CD14-positive monocyte (primary cell): ENCODE measurements around the gene PCDHGC3. TPM values are rescaled to one million over a fixed set of nuclear protein-coding genes. Genes with fewer than 3 reads are reported as not detected.

ENCODE experiments used
- DNase-seq, 3 donors: peaks; one replicate each; pipeline ENCODE4 v3.0.0-alpha.2; 2011 to 2022
- H2AFZ ChIP-seq: 2 replicates; pipeline ENCODE4 v1.6.0; 2012; ENCODE audit warnings: mild to moderate bottlenecking, low read depth, low read length, inconsistent platforms; ENCODE audit not compliant: insufficient read depth, poor library complexity, severe bottlenecking
- H3K27ac ChIP-seq, 2 donors: 1 replicate in 1 of 2; 2 replicates in 1 of 2; pipeline ENCODE4 v1.5.1; 2012 to 2013; ENCODE audit warnings: low read length in 2 of 2, control low read depth in 1 of 2, inconsistent platforms in 1 of 2, low read depth in 1 of 2, mild to moderate bottlenecking in 1 of 2
- H3K27me3 ChIP-seq, 2 donors: one replicate each; pipeline versions ENCODE4 v1.6.0 to v1.6.1; 2011 to 2013; ENCODE audit warnings: low read length in 2 of 2; ENCODE audit not compliant: control insufficient read depth in 2 of 2, insufficient read depth in 2 of 2
- H3K36me3 ChIP-seq, 2 donors: replicated peaks in 1 of 2; 1 replicate in 1 of 2; 2 replicates in 1 of 2; pipeline versions ENCODE4 v1.5.1 to v1.6.1; 2012 to 2013; ENCODE audit warnings: low read length in 2 of 2, control low read depth in 1 of 2, inconsistent platforms in 1 of 2, mild to moderate bottlenecking in 1 of 2; ENCODE audit not compliant: insufficient read depth in 2 of 2, control insufficient read depth in 1 of 2
- H3K4me1 ChIP-seq, 2 donors: 1 replicate in 1 of 2; 2 replicates in 1 of 2; pipeline versions ENCODE4 v1.5.1 to v1.6.1; 2012 to 2013; ENCODE audit warnings: low read length in 2 of 2, control low read depth in 1 of 2, inconsistent platforms in 1 of 2, mild to moderate bottlenecking in 1 of 2, moderate library complexity in 1 of 2; ENCODE audit not compliant: insufficient read depth in 2 of 2, control insufficient read depth in 1 of 2
- H3K4me2 ChIP-seq: replicated peaks from 2 replicates; pipeline ENCODE3; 2012; ENCODE audit warnings: low read length, moderate library complexity, mild to moderate bottlenecking; ENCODE audit not compliant: poor library complexity, severe bottlenecking; ENCODE audit errors: extremely low read depth
- H3K4me3 ChIP-seq, 3 experiments: fragments of 200-600 bp in 1 of 3; sonication (generic) in 1 of 3; replicated peaks in 1 of 3; 1 replicate in 2 of 3; 2 replicates in 1 of 3; pipeline ENCODE4 v1.5.1; 2011 to 2013; ENCODE audit warnings: low read length in 3 of 3, mild to moderate bottlenecking in 3 of 3, control low read depth in 2 of 3, low read depth in 2 of 3, inconsistent platforms in 1 of 3, moderate library complexity in 1 of 3
- H3K79me2 ChIP-seq: 2 replicates; pipeline ENCODE4 v1.6.0; 2012; ENCODE audit warnings: mild to moderate bottlenecking, control low read depth, inconsistent platforms, low read length, moderate library complexity; ENCODE audit not compliant: insufficient read depth
- H3K9ac ChIP-seq: 2 replicates; pipeline ENCODE4 v1.6.0; 2017; ENCODE audit warnings: low read length, mild to moderate bottlenecking; ENCODE audit not compliant: insufficient read depth, poor library complexity, severe bottlenecking
- H3K9me3 ChIP-seq, 2 donors: replicated peaks in 1 of 2; 1 replicate in 1 of 2; 2 replicates in 1 of 2; pipeline versions ENCODE4 v1.5.1 to v1.6.1; 2012 to 2013; ENCODE audit warnings: low read length in 2 of 2, control low read depth in 1 of 2; ENCODE audit not compliant: control insufficient read depth in 1 of 2, insufficient read depth in 1 of 2
- H4K20me1 ChIP-seq: 2 replicates; pipeline ENCODE4 v1.6.0; 2012; ENCODE audit warnings: mild to moderate bottlenecking, low read length, control low read depth, moderate library complexity; ENCODE audit not compliant: insufficient read depth
- H3K27ac Mint-ChIP-seq, 7 donors: one replicate each; pipeline ENCODE4 v1.8.0; 2020; ENCODE audit warnings: mild to moderate bottlenecking in 7 of 7, mixed read lengths in 7 of 7, moderate library complexity in 6 of 7, inconsistent platforms in 2 of 7
- H3K27me3 Mint-ChIP-seq, 3 donors: one replicate each; pipeline ENCODE4 v1.8.0; 2021 to 2022; ENCODE audit warnings: low read depth in 3 of 3, mild to moderate bottlenecking in 3 of 3, mixed read lengths in 3 of 3, moderate library complexity in 3 of 3, inconsistent platforms in 1 of 3
- H3K36me3 Mint-ChIP-seq, 2 donors: one replicate each; pipeline ENCODE4 v1.8.0; 2020; ENCODE audit warnings: mixed read lengths in 2 of 2, inconsistent platforms in 1 of 2, mild to moderate bottlenecking in 1 of 2
- H3K4me1 Mint-ChIP-seq: one replicate; pipeline ENCODE4 v1.8.0; 2020; ENCODE audit warnings: mild to moderate bottlenecking, mixed read lengths
- H3K4me3 Mint-ChIP-seq, 2 donors: one replicate each; pipeline ENCODE4 v1.8.0; 2020; ENCODE audit warnings: mild to moderate bottlenecking in 2 of 2, mixed read lengths in 2 of 2, moderate library complexity in 1 of 2
- H3K9me3 Mint-ChIP-seq, 7 donors: one replicate each; pipeline ENCODE4 v1.8.0; 2020 to 2022; ENCODE audit warnings: mixed read lengths in 7 of 7, mild to moderate bottlenecking in 6 of 7, moderate library complexity in 6 of 7, inconsistent platforms in 2 of 7
- CTCF ChIP-seq: fragments of 200-600 bp; IDR thresholded peaks from one replicate; pipeline ENCODE4 v1.8.0; 2022; ENCODE audit warnings: antibody characterized with exemption, mild to moderate bottlenecking
- whole genome bisulfite sequencing: methylation state at CpG from one replicate; pipeline ENCODE4 v1.1.5; 2013; ENCODE audit warnings: missing lambda C conversion rate; ENCODE audit not compliant: insufficient coverage; 5-methylcytosine and 5-hydroxymethylcytosine counted together
- intact Hi-C, 2 donors: fragments of 100-400 bp; cut with micrococcal nuclease; formaldehyde crosslinking; loops; one replicate each; pipeline versions ENCODE4 v1.15.0 to v1.15.1; 2023
- polyA plus RNA-seq, 3 donors: library from polyadenylated mRNA; depleted of rRNA in 1 of 3; unstranded in 2 of 3; stranded (reverse) in 1 of 3; fragments of 300-500 nt in 2 of 3; fragments of >200 nt in 1 of 3; fragmentation: Illumina TruSeq in 2 of 3; gene quantifications; 1 replicate in 2 of 3; 2 replicates in 1 of 3; pipeline ENCODE4 v1.2.3, GENCODE V29; 2012 to 2021

PCDHGC3 gene
- polyA plus RNA-seq, 3 donors, result 0.33 TPM; not detected in 2

- Histone ChIP-seq H3K9me3 (no peaks in the 10 kb centered on the region), H2AFZ (no peak overlapping the region), H3K9ac (no peak overlapping the region), H4K20me1 (peaks cover 35% of the 10 kb centered on the region), H3K79me2 (no peaks in the 10 kb centered on the region), H3K4me1 (peaks cover 39 to 55% of the 10 kb centered on the region in 2 donors), H3K36me3 (peaks cover 15 to 20% of the 10 kb centered on the region in 2 donors), H3K4me2 (no peak overlapping the region), H3K27me3 (peaks cover 0 to 10% of the 10 kb centered on the region in 2 donors), H3K4me3 (no peak overlapping the region), H3K27ac (no peak overlapping the region)
- TF ChIP-seq CTCF, result no peak
- no peak overlapping the region for H3K4me3 Mint-ChIP-seq
- DNase-seq, result no peak
- peaks cover 51% of the 10 kb centered on the region for H3K4me1 Mint-ChIP-seq
- H3K27ac Mint-ChIP-seq, result peak overlapping the region in 1 of 7 donors; percentile 45
- 96% methylated on average over 9 of the region's 14 CpGs for WGBS
- intact Hi-C loops, result no loop called here
- H3K27me3 Mint-ChIP-seq, result peaks cover 5 to 39% (median 16%) of the 10 kb centered on the region in 3 donors
- H3K9me3 Mint-ChIP-seq, result peaks cover 0 to 5% (median 0%) of the 10 kb centered on the region in 7 donors
- peaks cover 28 to 30% of the 10 kb centered on the region in 2 donors for H3K36me3 Mint-ChIP-seq
These were observed 35.3 kb downstream of the PCDHGC3 start for GRCh38 chr5:141510850-141511601.

GRCh38 chr5:141511771-141512325 is 36.1 kb downstream of the PCDHGC3 start:
- Mint-ChIP-seq H3K27me3 (peaks cover 5 to 39% (median 16%) of the 10 kb centered on the region in 3 donors), H3K9me3 (peaks cover 0 to 5% (median 0%) of the 10 kb centered on the region in 7 donors), H3K36me3 (peaks cover 36 to 39% of the 10 kb centered on the region in 2 donors), H3K27ac (no peak overlapping the region), H3K4me3 (no peak overlapping the region), H3K4me1 (peaks cover 58% of the 10 kb centered on the region)
- H3K27me3 ChIP-seq, result peaks cover 0 to 10% of the 10 kb centered on the region in 2 donors
- H3K9ac ChIP-seq, result no peak overlapping the region
- TF ChIP-seq CTCF, result no peak
- no peak overlapping the region for H3K4me3 ChIP-seq
- no peak for DNase-seq
- peak overlapping the region; percentile 92 for H3K4me2 ChIP-seq
- H3K9me3 ChIP-seq, result no peaks in the 10 kb centered on the region
- peaks cover 43% of the 10 kb centered on the region for H4K20me1 ChIP-seq
- H3K27ac ChIP-seq, result no peak overlapping the region
- H3K36me3 ChIP-seq, result peaks cover 23 to 28% of the 10 kb centered on the region in 2 donors
- intact Hi-C loops, result no loop called here
- WGBS, result 82% methylated on average over 2 of the region's 4 CpGs
- H3K4me1 ChIP-seq, result peaks cover 47 to 63% of the 10 kb centered on the region in 2 donors
- no peak overlapping the region for H2AFZ ChIP-seq
- peaks cover 3% of the 10 kb centered on the region for H3K79me2 ChIP-seq
